Naive B cell (primary cell): ENCODE results near the gene SUPT3H. TPM values are rescaled to one million over a fixed set of nuclear protein-coding genes. Genes with fewer than 3 reads are reported as not detected.
A peak's percentile ranks its signal among the peaks of the same experiment; 100 is the strongest.
"Not testable (repeated sequence)": the region's sequence is repeated elsewhere in the genome, so short reads cannot be mapped to it uniquely, and the experiment has no call there.

ENCODE experiments used
- ATAC-seq, 2 donors: fragments of 150-1000 bp; cut with Tn5 transposase; 2 replicates each; pipeline ENCODE4 v1.10.0; 2021; ENCODE audit warnings: low read depth in 2 of 2, mild to moderate bottlenecking in 2 of 2, moderate library complexity in 2 of 2
- DNase-seq: peaks from one replicate; pipeline ENCODE4 v3.0.0; 2022
- H3K27ac Mint-ChIP-seq, 6 donors: one replicate each; pipeline ENCODE4 v1.8.0; 2020 to 2022; ENCODE audit warnings: mild to moderate bottlenecking in 6 of 6, mixed read lengths in 6 of 6, moderate library complexity in 5 of 6, inconsistent platforms in 2 of 6
- H3K27me3 Mint-ChIP-seq, 3 donors: one replicate each; pipeline ENCODE4 v1.8.0; 2021 to 2022; ENCODE audit warnings: mixed read lengths in 3 of 3, mild to moderate bottlenecking in 1 of 3
- H3K36me3 Mint-ChIP-seq, 2 donors: one replicate each; pipeline ENCODE4 v1.8.0; 2020 to 2022; ENCODE audit warnings: mixed read lengths in 2 of 2, inconsistent platforms in 1 of 2, mild to moderate bottlenecking in 1 of 2
- H3K4me1 Mint-ChIP-seq, 3 donors: one replicate each; pipeline ENCODE4 v1.8.0; 2020 to 2022; ENCODE audit warnings: mixed read lengths in 3 of 3, inconsistent platforms in 1 of 3, mild to moderate bottlenecking in 1 of 3, moderate library complexity in 1 of 3
- H3K4me3 Mint-ChIP-seq, 8 donors: one replicate each; pipeline ENCODE4 v1.8.0; 2020 to 2022; ENCODE audit warnings: mild to moderate bottlenecking in 8 of 8, mixed read lengths in 8 of 8, moderate library complexity in 8 of 8, inconsistent platforms in 2 of 8
- H3K9me3 Mint-ChIP-seq, 7 donors: one replicate each; pipeline ENCODE4 v1.8.0; 2020 to 2022; ENCODE audit warnings: mixed read lengths in 7 of 7, mild to moderate bottlenecking in 5 of 7, inconsistent platforms in 2 of 7, moderate library complexity in 1 of 7
- polyA plus RNA-seq, 6 donors: library from polyadenylated mRNA; unstranded; fragments of 300-500 nt; fragmentation: Illumina TruSeq; gene quantifications; one replicate each; pipeline ENCODE4 v1.2.3, GENCODE V29; 2021; ENCODE audit warnings: low read depth in 6 of 6

Gene SUPT3H
- polyA plus RNA-seq, 6 donors from 2014 or later: 3.7 to 8.6 (median 6.7) TPM

DNA sequence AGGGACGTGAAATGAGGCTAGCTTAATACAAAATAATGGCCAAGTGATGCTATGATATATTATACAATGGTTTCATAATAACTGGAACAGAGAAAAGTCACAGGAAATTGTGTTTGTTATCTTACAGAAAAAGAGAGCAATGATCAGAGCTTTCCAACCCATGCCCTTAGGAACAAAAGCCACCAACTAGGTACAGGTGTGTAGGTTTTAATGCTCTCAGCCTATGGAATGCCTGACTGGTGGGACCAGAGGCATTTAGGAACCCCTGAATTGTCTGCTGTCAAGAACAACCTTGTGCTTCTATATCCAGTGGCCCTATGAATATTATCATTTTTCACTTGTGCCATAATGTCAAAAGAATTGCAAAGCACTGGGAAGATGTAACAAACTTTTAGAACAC is 182.6 kb downstream of the SUPT3H start:
- ATAC-seq (no peak), DNase-seq (no peak)
- peak overlapping the region in 1 of 6 donors; percentile 11 for H3K27ac Mint-ChIP-seq
- no peaks in the 10 kb centered on the region for H3K36me3 Mint-ChIP-seq
- H3K4me3 Mint-ChIP-seq: no peak overlapping the region
- no peaks in the 10 kb centered on the region for H3K27me3 Mint-ChIP-seq
- H3K4me1 Mint-ChIP-seq: no peaks in the 10 kb centered on the region
- peaks cover 0 to 3% (median 0%) of the 10 kb centered on the region in 7 donors for H3K9me3 Mint-ChIP-seq

DNA sequence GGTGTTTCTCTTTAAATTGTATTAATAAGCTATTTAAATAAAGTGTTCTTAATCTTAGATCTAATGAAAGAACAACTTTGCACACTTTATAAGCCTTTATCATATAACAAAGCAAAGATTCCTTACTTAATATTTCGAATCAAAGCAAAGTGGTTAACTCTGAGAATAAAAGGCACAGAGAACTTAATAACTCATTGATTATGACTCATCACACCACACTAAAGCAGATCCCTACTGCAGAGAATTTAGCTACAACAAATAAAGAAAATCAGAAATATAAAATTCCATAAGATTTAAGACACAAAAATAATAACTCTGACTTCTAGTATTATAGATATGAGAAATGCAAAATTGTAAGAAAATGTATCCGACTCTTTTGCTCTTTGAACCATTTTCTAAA is 185.2 kb downstream of the SUPT3H start:
- Mint-ChIP-seq H3K27me3 (no peaks in the 10 kb centered on the region), H3K27ac (no peak overlapping the region), H3K4me1 (no peaks in the 10 kb centered on the region), H3K4me3 (no peak overlapping the region), H3K9me3 (peaks cover 0 to 3% (median 0%) of the 10 kb centered on the region in 7 donors), H3K36me3 (no peaks in the 10 kb centered on the region)
- ATAC-seq (no peak), DNase-seq (no peak)

DNA sequence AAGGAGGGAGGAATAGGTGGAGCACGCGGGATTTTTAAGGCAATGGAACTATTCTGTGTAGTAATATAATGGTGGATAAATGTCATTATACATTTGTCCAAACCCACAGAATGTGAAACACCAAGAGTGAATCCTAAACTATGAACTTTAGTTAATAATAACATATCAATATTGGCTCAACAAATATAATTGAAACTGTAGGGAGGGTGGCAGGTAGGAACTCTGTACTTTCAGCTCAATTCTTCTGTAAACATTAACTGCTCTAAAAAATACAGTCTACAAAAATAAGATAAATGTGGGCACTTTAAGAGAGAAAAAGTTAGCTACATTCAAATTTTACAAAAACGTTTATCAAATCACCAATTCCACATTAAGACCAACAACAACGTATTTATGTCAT is 186.3 kb downstream of the SUPT3H start:
- peaks cover 0 to 3% (median 0%) of the 10 kb centered on the region in 7 donors for H3K9me3 Mint-ChIP-seq
- H3K4me1 Mint-ChIP-seq: no peaks in the 10 kb centered on the region
- H3K27me3 Mint-ChIP-seq: no peaks in the 10 kb centered on the region
- ATAC-seq: no peak
- H3K27ac Mint-ChIP-seq: no peak overlapping the region
- no peak for DNase-seq
- no peaks in the 10 kb centered on the region for H3K36me3 Mint-ChIP-seq
- no peak overlapping the region for H3K4me3 Mint-ChIP-seq

DNA sequence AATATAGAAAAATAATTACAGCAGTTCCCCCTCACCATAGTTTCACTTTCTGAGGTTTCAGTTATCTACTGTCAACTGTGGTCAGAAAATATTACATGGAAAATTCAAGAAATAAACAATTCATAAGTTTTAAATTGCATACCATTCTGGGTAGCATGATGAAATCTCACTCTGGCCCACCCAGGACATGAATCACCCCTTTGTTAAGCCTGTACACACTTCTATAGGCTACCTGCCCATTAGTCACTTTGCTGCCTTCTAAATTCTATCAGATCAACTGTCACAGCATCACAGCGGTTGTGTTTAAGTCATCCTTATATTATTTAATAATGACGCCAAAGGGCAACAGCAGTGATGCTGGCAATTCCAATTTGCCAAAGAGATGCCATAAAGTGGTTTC is 189.9 kb downstream of the SUPT3H start:
- H3K27me3 Mint-ChIP-seq: no peaks in the 10 kb centered on the region
- peaks cover 0 to 5% (median 0%) of the 10 kb centered on the region in 7 donors for H3K9me3 Mint-ChIP-seq
- DNase-seq (no peak), ATAC-seq (no peak)
- H3K4me1 Mint-ChIP-seq: peaks cover 4 to 10% (median 6%) of the 10 kb centered on the region in 3 donors
- H3K4me3 Mint-ChIP-seq: no peak overlapping the region
- no peaks in the 10 kb centered on the region for H3K36me3 Mint-ChIP-seq
- peak overlapping the region in 1 of 6 donors; percentile 7 for H3K27ac Mint-ChIP-seq

DNA sequence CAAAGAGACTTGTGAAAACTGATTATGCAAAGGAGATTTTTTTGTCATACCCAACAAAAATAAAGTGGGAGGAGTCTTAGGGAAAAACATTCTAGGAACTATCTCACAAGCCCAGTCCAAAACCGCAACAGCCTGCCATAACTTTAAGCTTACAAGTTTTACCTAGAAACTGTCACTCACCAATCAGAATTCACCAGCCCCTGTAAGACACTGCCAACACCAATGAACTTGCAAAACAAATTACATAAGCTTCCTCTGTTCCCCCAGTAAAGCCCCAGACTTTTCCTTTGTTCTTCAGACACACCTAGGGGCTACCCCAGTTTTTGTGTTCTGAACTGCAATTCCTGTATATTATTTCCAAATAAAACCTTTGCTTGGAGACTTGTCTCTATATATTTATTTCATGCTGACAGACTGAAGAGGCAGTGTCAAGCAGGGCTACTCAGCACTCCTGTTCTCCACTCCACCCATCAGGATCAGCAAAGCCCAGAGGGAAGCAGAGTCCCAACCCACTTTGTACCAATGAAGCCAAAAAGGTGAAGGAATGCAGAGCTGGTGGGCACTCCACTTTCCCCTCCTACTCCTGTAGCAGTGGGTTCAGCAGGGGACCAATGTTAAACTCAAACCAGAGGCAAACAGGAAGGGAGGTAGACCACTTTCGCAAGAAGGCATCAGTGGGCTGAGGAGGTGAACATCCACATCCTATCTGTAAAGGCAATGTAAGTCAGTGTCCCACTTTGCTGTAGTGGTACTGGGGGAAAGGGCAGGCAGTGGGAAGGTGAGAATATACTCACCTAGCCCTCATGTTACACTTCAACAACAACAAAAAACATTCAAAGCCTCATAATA is 192.1 kb downstream of the SUPT3H start:
- H3K4me3 Mint-ChIP-seq: no peak overlapping the region
- H3K36me3 Mint-ChIP-seq: no peaks in the 10 kb centered on the region
- DNase-seq: no peak
- no peak for ATAC-seq
- peaks cover 4 to 10% (median 6%) of the 10 kb centered on the region in 3 donors for H3K4me1 Mint-ChIP-seq
- no peaks in the 10 kb centered on the region for H3K27me3 Mint-ChIP-seq
- peaks cover 0 to 3% (median 0%) of the 10 kb centered on the region in 7 donors for H3K9me3 Mint-ChIP-seq
- H3K27ac Mint-ChIP-seq: no peak overlapping the region

DNA sequence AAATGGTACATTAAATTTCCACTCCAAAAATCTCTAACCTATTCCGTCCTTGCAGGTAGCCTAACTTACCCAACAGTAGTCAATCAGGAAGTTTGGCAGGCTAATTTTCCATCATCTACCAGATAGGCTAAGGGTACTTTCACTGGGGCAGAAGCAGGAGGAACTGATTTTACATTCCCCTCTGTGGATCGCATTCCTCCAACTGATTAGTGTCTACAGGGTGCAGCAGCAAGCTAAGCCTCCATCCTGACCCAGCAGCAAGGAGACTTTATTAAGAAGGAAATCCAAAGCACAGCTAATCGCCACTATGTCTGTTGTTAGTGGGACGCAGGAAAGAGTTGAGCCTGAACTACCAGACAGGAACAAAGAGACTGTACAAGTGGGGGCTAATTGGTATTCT is 192.8 kb downstream of the SUPT3H start:
- Mint-ChIP-seq H3K4me3 (no peak overlapping the region), H3K27me3 (no peaks in the 10 kb centered on the region), H3K27ac (no peak overlapping the region), H3K9me3 (peaks cover 0 to 3% (median 0%) of the 10 kb centered on the region in 7 donors), H3K4me1 (peaks cover 4 to 10% (median 6%) of the 10 kb centered on the region in 3 donors), H3K36me3 (no peaks in the 10 kb centered on the region)
- ATAC-seq: no peak
- no peak for DNase-seq

DNA sequence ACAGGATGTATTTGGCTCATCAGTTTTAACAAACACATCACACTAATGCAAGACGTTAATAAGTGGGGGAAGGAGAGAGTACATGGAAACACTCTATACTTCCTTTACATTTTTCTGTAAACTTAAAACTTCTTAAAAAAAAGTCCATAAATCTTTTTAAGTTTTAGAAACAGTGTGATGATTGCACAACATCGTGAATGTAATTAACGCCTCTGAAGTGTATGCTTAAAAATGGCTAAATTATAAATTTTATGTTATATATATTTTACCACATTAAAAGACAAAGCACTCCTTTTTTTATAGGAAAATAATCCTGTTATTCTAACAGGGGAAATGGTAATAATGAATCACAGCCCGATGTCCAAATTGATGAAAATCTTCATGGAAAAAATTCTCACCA is 193.7 kb downstream of the SUPT3H start:
- H3K27ac Mint-ChIP-seq: no peak overlapping the region
- peaks cover 4 to 10% (median 6%) of the 10 kb centered on the region in 3 donors for H3K4me1 Mint-ChIP-seq
- ATAC-seq (no peak), DNase-seq (no peak)
- no peaks in the 10 kb centered on the region for H3K27me3 Mint-ChIP-seq
- H3K4me3 Mint-ChIP-seq: no peak overlapping the region
- H3K36me3 Mint-ChIP-seq: no peaks in the 10 kb centered on the region
- peaks cover 0 to 4% (median 0%) of the 10 kb centered on the region in 7 donors for H3K9me3 Mint-ChIP-seq

DNA sequence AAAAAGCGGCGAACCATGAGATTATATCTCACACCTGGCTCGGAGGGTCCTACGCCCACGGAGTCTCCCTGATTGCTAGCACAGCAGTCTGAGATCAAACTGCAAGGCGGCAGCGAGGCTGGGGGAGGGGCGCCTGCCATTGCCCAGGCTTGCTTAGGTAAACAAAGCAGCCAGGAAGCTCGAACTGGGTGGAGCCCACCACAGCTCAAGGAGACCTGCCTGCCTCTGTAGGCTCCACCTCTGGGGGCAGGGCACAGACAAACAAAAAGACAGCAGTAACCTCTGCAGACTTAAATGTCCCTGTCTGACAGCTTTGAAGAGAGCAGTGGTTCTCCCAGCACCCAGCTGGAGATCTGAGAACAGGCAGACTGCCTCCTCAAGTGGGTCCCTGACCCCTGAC is 201.4 kb downstream of the SUPT3H start:
- H3K4me1 Mint-ChIP-seq, H3K9me3 Mint-ChIP-seq, DNase-seq, H3K36me3 Mint-ChIP-seq, H3K4me3 Mint-ChIP-seq, H3K27ac Mint-ChIP-seq, ATAC-seq, H3K27me3 Mint-ChIP-seq: not testable (repeated sequence)

DNA sequence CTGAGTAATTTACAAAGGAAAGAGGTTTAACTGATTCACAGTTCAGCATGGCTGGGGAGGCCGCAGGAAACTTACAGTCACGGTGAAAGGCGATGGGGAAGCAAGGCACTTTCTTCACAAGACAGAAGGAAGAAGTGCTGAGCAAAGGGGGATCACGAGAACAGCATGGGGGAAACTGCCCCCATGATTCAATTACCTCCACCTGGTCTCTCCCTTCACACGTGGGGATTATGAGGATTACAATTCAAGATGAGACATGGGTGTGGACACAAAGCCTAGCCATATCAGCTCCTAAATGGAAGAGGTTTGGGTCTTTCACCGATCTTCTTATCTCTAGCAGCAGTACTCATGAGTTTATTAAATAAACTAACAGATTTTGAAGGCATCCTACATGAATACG is 202.5 kb downstream of the SUPT3H start:
- Mint-ChIP-seq H3K27ac (no peak overlapping the region), H3K27me3 (no peaks in the 10 kb centered on the region)

DNA sequence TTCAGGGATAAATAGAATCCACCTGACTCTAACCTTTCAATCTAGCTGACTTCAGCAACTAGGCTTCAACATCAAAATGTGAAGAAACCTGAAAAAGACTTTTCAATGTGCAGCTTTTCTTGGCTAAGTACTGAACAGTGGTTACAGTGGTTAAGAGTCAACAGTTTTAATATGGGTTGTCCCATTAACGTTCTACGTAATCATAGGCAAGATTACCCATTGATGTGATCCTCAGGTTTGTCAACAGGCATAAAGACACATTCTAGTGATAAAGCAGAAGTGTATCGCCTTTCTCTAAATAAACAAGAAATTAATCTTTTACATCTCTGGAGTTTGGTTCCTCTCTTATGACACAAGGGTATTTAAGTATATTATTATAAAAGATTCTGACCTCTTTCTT is 203.7 kb downstream of the SUPT3H start:
- DNase-seq (no peak), ATAC-seq (no peak)
- Mint-ChIP-seq H3K27ac (no peak overlapping the region), H3K27me3 (no peaks in the 10 kb centered on the region), H3K4me3 (no peak overlapping the region), H3K36me3 (no peaks in the 10 kb centered on the region), H3K4me1 (no peaks in the 10 kb centered on the region), H3K9me3 (no peaks in the 10 kb centered on the region)

More for the DNA sequence above, 202.5 kb downstream of the SUPT3H start:
- Mint-ChIP-seq H3K4me3 (no peak overlapping the region), H3K4me1 (no peaks in the 10 kb centered on the region), H3K36me3 (no peaks in the 10 kb centered on the region), H3K9me3 (peaks cover 0 to 1% (median 0%) of the 10 kb centered on the region in 7 donors)
- DNase-seq: no peak
- ATAC-seq: no peak

DNA sequence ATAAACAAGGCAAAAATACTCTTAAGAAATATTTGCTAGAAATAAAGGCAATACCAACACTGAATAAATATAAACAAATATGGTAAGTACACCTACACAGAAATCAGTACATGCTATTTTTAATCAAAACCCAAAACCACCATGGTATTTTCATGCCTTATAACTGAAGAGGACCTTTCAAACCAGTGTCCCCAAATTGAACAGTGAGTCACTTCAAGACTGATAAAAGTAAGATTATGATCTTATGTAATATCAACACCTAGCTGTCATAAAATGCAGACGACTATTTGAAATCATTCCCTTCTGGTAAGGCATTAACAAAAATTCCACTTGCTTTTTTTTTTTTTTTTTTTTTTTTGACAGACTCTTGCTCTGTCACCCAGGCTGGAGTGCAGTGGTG is 206.4 kb downstream of the SUPT3H start:
- Mint-ChIP-seq H3K27ac (no peak overlapping the region), H3K36me3 (no peaks in the 10 kb centered on the region), H3K4me3 (no peak overlapping the region), H3K9me3 (no peaks in the 10 kb centered on the region), H3K27me3 (no peaks in the 10 kb centered on the region), H3K4me1 (no peaks in the 10 kb centered on the region)
- ATAC-seq: no peak
- no peak for DNase-seq

DNA sequence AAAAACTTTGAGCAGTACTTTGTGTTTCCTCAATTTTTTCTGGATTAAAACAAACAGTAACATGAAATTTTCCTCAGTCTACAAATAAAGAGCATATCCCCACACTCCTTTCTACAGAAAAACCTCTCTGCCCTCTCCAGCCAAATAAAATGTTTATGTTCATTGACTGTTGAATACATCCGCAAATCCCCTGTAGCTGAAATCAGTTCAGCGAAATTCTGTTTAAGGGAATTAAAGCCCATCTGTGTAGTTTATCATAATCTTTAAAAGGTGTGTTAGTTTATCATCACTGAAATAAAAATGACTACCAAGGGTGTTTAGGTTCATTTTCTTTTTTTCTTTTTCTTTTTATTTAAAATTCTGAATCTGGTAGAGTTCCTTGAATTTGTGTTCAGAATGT is 207.4 kb downstream of the SUPT3H start:
- H3K4me1 Mint-ChIP-seq: no peaks in the 10 kb centered on the region
- no peaks in the 10 kb centered on the region for H3K36me3 Mint-ChIP-seq
- H3K27me3 Mint-ChIP-seq: no peaks in the 10 kb centered on the region
- DNase-seq (no peak), ATAC-seq (no peak)
- H3K9me3 Mint-ChIP-seq: no peaks in the 10 kb centered on the region
- peak overlapping the region in 1 of 8 donors; percentile 15 for H3K4me3 Mint-ChIP-seq
- H3K27ac Mint-ChIP-seq: no peak overlapping the region

DNA sequence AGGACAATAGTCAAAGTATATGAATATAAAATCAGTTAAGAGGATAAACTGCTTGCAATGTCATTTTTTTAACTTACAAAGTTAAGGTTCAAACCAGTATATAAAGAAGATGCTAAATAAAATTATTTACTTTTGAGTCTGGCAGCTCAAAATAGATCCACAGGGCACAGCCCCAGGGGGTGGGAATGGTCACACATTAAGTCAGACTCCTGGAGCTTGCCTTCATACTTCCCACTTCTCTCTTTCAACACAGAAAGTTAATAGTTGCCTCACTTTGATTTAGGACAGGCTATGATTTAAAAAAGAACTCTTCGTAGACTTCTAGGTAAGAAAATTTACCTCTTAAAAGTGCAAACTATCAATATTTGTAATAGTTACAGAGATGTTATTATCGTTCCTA is 207.9 kb downstream of the SUPT3H start:
- Mint-ChIP-seq H3K4me3 (no peak overlapping the region), H3K27me3 (no peaks in the 10 kb centered on the region), H3K4me1 (no peaks in the 10 kb centered on the region), H3K9me3 (no peaks in the 10 kb centered on the region), H3K36me3 (no peaks in the 10 kb centered on the region), H3K27ac (no peak overlapping the region)
- no peak for ATAC-seq
- DNase-seq: no peak

DNA sequence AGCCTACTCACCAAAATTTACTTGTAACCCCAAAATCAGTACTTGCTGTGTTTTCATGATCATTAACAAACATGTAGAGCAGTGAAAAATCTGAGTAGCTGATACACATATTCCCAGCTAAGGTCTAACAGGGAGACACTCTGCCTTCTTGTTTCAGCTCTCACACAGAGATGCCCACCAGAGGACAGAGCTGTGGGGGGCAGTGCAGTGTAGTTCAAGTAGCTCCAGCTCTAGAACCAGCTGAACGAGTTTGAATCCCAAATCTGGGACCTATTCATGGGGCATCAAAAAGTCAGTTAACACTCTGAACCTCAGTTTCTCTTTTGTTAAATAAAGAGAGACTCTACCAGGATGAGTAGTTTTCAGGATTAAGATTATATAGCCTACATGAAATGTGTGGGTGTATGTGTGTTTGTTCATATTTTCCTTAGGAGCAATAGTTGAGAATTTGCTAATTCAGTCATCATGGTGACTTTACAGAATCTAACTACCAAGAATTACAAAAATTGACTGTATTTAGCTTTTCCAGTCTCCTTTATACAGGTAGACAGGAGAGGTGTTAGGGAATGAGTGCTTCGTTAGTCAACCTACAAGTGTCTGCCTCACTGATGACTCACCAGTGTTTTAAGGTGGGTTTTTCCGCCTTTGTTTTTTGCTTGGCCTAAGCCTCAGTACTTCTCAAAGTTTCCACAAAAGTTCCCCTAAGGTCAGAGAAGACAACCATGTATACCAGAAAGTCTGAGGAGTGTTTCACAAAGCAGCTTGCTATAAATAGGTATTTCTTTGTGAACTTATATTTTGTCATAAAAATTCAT is 213.6 kb downstream of the SUPT3H start:
- no peak for ATAC-seq
- Mint-ChIP-seq H3K27me3 (no peaks in the 10 kb centered on the region), H3K36me3 (peaks cover 0 to 6% of the 10 kb centered on the region in 2 donors), H3K4me3 (no peak overlapping the region), H3K4me1 (no peaks in the 10 kb centered on the region), H3K9me3 (peaks cover 0 to 1% (median 0%) of the 10 kb centered on the region in 7 donors), H3K27ac (no peak overlapping the region)
- no peak for DNase-seq
